ENCODE results near the gene SOX6.

DNA sequence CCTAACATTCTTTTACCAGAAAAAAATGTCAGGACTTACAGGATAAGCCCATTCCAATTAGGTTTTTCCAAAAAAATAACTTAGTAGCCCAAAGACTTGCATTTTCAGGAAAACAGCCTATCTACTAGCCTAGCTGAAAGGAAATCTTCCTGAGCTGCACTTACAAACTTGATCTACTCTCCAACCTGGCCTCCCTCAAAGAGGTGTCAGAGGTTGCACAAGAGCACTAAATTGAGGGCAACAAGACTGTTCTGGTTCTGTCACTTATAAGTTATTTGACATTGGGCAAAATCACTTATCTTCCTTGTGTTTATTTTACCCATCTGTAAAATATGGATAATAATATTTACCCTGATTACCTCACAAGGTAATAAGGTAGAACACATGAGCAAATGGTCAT, 7.9 kb upstream of the SOX6 start:
- TF ChIP-seq, protein P1, sequence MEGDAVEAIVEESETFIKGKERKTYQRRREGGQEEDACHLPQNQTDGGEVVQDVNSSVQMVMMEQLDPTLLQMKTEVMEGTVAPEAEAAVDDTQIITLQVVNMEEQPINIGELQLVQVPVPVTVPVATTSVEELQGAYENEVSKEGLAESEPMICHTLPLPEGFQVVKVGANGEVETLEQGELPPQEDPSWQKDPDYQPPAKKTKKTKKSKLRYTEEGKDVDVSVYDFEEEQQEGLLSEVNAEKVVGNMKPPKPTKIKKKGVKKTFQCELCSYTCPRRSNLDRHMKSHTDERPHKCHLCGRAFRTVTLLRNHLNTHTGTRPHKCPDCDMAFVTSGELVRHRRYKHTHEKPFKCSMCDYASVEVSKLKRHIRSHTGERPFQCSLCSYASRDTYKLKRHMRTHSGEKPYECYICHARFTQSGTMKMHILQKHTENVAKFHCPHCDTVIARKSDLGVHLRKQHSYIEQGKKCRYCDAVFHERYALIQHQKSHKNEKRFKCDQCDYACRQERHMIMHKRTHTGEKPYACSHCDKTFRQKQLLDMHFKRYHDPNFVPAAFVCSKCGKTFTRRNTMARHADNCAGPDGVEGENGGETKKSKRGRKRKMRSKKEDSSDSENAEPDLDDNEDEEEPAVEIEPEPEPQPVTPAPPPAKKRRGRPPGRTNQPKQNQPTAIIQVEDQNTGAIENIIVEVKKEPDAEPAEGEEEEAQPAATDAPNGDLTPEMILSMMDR (IDR thresholded peaks at IDR 0.05): no peak
- TF ChIP-seq POLR2A (IDR thresholded peaks at IDR 0.05): no peak
